MG63 (cell line): Measurements from ENCODE around the gene ARHGAP19. TPM values are rescaled to one million over a fixed set of nuclear protein-coding genes. Genes with fewer than 3 reads are reported as not detected.
A peak's percentile ranks its signal among the peaks of the same experiment; 100 is the strongest.

Experiments used
- DNase-seq: peaks from one replicate; pipeline ENCODE4 v3.0.0-alpha.2; 2020
- H3K27me3 ChIP-seq: fragments of 250-450 bp; sonication (Bioruptor Pico); 2 replicates; pipeline ENCODE4 v1.5.1; 2020; ENCODE audit warnings: mild to moderate bottlenecking, moderate library complexity
- H3K36me3 ChIP-seq: fragments of 250-450 bp; sonication (Bioruptor Pico); 2 replicates; pipeline ENCODE4 v1.5.1; 2020; ENCODE audit warnings: mild to moderate bottlenecking, moderate library complexity
- H3K4me3 ChIP-seq: fragments of 250-450 bp; sonication (Bioruptor Pico); 2 replicates; pipeline ENCODE4 v1.5.1; 2020; ENCODE audit warnings: mild to moderate bottlenecking, moderate library complexity
- H3K9me3 ChIP-seq: fragments of 250-450 bp; sonication (Bioruptor Pico); 2 replicates; pipeline ENCODE4 v1.5.1; 2020; ENCODE audit warnings: mild to moderate bottlenecking, moderate library complexity
- total RNA-seq: library from RNA; depleted of rRNA; stranded (reverse); fragments of >200 nt; shearing (Covaris generic); gene quantifications from 2 replicates; pipeline ENCODE4 v1.2.3, GENCODE V29; 2014; ENCODE audit warnings: low replicate concordance; rRNA removed

The ARHGAP19 gene
- total RNA-seq = 1.7 and 3.2 TPM in 2 replicates

DNA sequence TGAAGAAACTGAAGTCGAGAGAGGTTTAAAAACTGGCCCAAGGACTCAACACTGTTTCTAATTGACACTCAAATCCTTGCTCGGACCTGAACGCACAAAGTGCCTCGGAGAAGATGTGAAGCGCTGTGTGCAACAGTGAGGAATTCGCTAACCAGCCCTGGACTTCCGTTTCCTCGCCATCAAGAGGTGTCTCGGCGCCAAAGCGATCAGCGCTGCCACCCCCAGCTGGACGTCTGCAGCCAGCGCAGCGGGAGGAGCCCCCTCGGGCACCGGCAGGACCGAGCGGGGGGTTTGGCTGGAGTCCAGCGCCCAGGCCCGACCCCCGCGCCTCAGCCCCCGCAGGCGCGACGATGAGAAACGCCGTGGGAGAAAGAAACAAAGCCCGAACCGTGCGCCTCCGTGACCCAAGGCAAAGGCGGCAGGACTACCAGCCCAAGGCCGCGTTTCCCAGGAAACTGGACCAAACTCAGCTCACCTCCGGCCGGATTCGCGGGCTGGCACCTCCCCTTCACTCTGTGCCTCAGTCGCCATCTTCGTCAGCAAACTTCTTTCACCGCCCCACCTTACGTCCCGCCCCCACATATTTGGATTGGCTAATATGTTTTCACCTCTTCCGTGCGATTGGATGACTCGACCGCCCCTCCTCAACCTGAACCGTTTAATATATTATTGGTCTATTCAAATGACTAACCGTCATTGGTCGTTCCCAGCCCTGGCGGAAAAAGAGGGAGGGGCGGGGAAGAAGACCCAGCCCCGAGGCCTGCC, at the start of gene ARHGAP19:
TSS of gene ARHGAP19 (minus strand) at position 541 of the 765 bp plus-strand sequence. CDS start at position 531, 10 bp downstream.
- Histone ChIP-seq H3K9me3 (no peaks in the 10 kb centered on the region), H3K27me3 (no peaks in the 10 kb centered on the region), H3K36me3 (no peaks in the 10 kb centered on the region), H3K4me3 (peak within 1 kb of the TSS; percentile 80)
- DNase-seq = peak; percentile 97

DNA sequence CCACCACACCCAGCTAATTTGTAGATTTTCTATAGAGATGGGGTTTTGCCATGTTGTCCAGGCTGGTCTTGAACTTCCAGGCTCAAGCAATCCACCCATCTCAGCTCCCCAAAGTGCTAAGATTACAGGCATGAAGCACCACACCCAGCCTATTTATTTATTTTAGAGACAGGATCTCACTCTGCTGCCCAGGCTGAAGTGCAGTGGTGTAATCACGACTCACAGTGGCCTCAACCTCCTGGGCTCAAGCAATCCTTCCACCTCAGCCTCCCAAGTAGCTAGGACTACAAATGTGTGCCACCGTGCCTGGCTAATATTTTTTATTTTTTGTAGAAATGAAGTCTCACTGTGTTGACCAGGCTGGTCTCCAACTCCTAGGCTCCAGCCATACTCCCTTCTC, 49.0 kb upstream of the ARHGAP19 start:
- no peak for DNase-seq
- Histone ChIP-seq H3K27me3 (peaks cover 6% of the 10 kb centered on the region), H3K4me3 (no peak overlapping the region), H3K36me3 (no peaks in the 10 kb centered on the region), H3K9me3 (no peaks in the 10 kb centered on the region)

DNA sequence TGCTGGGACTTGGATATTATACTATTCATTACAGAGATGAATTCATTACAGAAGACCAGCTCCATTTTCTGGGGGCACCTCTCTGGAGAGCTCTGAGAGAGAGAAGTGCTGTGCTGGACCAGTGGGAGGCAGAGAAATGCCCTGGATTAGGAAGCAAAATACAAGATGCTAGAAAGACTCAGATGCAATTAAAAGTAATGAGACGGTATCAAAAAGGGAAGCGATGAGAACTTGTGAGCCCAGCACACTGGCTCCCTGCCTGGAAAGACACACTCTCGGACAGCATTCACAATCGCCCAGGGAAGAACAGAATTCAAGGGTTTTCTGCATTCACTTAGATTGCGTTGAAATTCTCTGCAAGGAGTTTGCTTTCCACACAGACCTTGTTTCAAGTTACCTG, 45.6 kb upstream of the ARHGAP19 start:
- Histone ChIP-seq H3K9me3 (no peaks in the 10 kb centered on the region), H3K36me3 (0 out of 2 replicates have a peak, but pooled peaks cover 2% of the 10 kb centered on the region), H3K27me3 (peaks cover 6% of the 10 kb centered on the region), H3K4me3 (no peak overlapping the region)
- DNase-seq = no peak

- DNase-seq = no peak
- H3K9me3 ChIP-seq = no peaks in the 10 kb centered on the region
- peaks cover 6% of the 10 kb centered on the region for H3K27me3 ChIP-seq
- no peak overlapping the region for H3K4me3 ChIP-seq
- peaks cover 5% of the 10 kb centered on the region for H3K36me3 ChIP-seq
Observed at GRCh38 chr10:97336942-97337831, 44.8 kb upstream of the ARHGAP19 start.

- Histone ChIP-seq H3K36me3 (peaks cover 9% of the 10 kb centered on the region), H3K9me3 (no peaks in the 10 kb centered on the region), H3K4me3 (no peak overlapping the region), H3K27me3 (peaks cover 6% of the 10 kb centered on the region)
- no peak for DNase-seq
Observed at GRCh38 chr10:97336446-97336845, 44.0 kb upstream of the ARHGAP19 start.

DNA sequence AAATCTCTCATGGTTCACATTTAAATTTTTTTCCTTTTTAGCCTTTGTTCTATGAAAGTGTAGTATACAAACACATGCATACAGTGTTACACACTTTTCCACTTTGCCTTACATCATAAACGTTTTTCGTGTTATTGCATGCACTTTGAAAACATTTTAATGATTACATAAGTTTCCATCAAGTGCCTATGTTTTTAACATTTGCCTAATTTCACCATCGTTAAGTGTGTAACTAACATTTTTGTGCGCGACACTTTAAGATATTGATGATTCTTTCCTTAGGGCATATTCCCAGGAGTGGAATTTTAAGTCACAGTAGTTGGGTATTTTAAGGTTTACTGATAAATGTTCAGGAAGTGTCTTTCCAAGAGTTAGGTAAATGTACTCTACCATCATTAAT, 43.6 kb upstream of the ARHGAP19 start:
- Histone ChIP-seq H3K4me3 (no peak overlapping the region), H3K27me3 (peaks cover 6% of the 10 kb centered on the region), H3K9me3 (no peaks in the 10 kb centered on the region), H3K36me3 (peaks cover 9% of the 10 kb centered on the region)
- no peak for DNase-seq

DNA sequence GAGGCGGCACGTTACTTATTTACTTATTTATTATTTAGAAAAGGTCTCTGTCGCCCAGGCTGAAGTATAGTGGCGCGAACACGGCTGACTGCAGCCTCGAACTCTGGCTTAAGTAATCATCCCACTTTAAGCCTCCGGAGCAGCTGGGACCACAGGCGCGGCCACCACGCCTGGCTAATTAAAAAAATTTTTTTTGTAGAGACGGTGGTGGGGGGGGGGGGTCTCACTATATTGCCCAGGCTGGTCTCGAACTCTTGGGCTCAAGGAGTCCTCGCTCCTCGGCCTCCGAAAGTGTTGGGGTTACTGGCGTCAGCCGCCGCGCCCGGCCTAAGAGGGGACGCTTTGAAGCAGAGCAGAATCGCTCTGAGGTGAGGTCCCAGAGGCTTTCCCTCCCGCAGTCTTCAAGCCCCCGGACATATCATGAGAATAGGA, 42.8 kb upstream of the ARHGAP19 start:
- H3K36me3 ChIP-seq = peaks cover 9% of the 10 kb centered on the region
- H3K27me3 ChIP-seq = peaks cover 6% of the 10 kb centered on the region
- no peak for DNase-seq
- H3K9me3 ChIP-seq = no peaks in the 10 kb centered on the region
- H3K4me3 ChIP-seq = peak overlapping the region; percentile 78

DNA sequence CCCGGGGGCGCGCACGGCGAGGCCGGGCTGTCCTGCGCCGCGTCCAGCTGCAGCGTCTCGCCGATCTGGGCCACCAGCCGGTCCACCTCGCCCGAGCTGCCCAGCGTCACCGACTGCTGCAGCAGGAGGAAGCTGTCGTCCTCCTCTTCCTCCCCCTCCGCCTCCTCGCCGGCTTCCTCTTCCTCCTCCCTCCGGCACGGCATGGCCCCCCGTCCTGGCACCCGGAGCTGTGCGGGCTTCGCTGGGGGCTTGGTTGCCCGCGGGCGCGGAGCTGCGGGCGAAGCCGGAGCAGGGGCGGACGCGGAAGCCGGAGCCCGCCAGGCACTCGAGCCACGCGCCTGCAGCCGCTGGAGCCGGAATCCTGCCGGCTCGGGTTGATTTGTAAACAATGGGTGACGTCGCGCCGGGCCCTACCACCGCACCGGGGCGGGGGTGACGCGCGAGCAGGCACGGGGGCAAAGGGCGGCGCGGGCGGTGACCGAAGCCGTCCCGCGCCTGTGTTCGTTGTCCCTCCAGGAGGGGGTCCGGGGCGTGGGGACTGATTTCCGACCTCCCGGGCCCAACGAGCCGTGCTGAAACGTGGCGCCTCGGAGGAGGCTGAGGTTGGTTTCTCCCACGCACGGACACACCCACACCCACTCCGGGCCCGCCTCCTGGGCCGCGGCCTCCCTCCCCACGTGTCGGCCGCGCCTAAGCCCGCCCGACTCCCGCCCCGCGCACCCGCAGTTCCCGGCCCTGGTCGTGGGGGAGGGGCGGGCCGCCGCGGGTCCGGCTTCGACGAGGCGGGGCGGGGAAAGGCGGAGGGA, 42.1 kb upstream of the ARHGAP19 start, which contains the start of gene FRAT2:
TSS of gene FRAT2 (minus strand) at position 360 of the 806 bp plus-strand sequence. CDS start at position 203, 157 bp downstream.
- Histone ChIP-seq H3K4me3 (peak within 1 kb of the TSS; percentile 78), H3K9me3 (no peaks in the 10 kb centered on the region), H3K36me3 (peaks cover 9% of the 10 kb centered on the region), H3K27me3 (peaks cover 6% of the 10 kb centered on the region)
- peak; percentile 88 for DNase-seq

- Histone ChIP-seq H3K36me3 (peaks cover 9% of the 10 kb centered on the region), H3K4me3 (peak overlapping the region; percentile 78), H3K9me3 (no peaks in the 10 kb centered on the region), H3K27me3 (peaks cover 6% of the 10 kb centered on the region)
- peak; percentile 53 for DNase-seq
Observed at GRCh38 chr10:97333601-97334369, 41.3 kb upstream of the ARHGAP19 start.

GRCh38 chr10:97333351-97333600, 40.8 kb upstream of the ARHGAP19 start:
- H3K4me3 ChIP-seq = peak overlapping the region; percentile 63
- peaks cover 6% of the 10 kb centered on the region for H3K27me3 ChIP-seq
- no peak for DNase-seq
- H3K36me3 ChIP-seq = peaks cover 9% of the 10 kb centered on the region
- no peaks in the 10 kb centered on the region for H3K9me3 ChIP-seq

GRCh38 chr10:97332591-97333350, 40.3 kb upstream of the ARHGAP19 start:
- peak overlapping the region; percentile 63 for H3K4me3 ChIP-seq
- H3K36me3 ChIP-seq = peaks cover 9% of the 10 kb centered on the region
- peaks cover 5% of the 10 kb centered on the region for H3K27me3 ChIP-seq
- H3K9me3 ChIP-seq = no peaks in the 10 kb centered on the region
- DNase-seq = peak; percentile 68

DNA sequence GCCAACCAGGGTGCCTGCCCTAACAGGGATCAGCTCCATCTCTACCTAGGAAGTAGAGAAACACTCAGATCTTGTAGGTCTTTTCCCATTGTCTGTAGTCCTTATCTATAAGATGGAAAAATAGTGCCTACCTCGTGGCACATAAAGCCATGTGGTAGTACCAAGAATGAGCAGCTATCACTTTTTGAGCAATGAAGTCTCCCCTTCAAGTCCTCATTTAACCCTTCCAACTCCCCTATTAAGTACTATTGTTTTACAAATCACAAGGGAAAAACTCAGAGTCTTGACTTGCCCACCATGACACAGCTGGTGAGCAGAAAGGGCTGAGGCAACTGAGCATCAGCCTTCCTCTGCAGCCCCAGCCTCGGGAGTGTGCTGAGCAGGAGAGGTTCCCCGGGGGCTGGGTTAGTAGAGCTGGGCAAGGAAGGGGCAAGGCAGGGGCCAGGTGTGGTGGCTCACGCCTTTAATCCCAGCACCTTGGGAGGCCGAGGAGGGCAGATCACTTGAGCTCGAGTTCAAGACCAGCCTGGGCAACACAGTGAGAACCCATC, 38.8 kb upstream of the ARHGAP19 start:
- H3K4me3 ChIP-seq = no peak overlapping the region
- no peak for DNase-seq
- H3K9me3 ChIP-seq = no peaks in the 10 kb centered on the region
- no peaks in the 10 kb centered on the region; the same call in 1 of the 2 replicates for H3K27me3 ChIP-seq
- H3K36me3 ChIP-seq = peaks cover 9% of the 10 kb centered on the region

GRCh38 chr10:97329766-97330165, 37.3 kb upstream of the ARHGAP19 start:
- no peak for DNase-seq
- H3K36me3 ChIP-seq = peaks cover 9% of the 10 kb centered on the region
- H3K27me3 ChIP-seq = no peaks in the 10 kb centered on the region
- H3K4me3 ChIP-seq = no peak overlapping the region
- H3K9me3 ChIP-seq = no peaks in the 10 kb centered on the region

- no peaks in the 10 kb centered on the region for H3K27me3 ChIP-seq
- no peak overlapping the region for H3K4me3 ChIP-seq
- peaks cover 9% of the 10 kb centered on the region for H3K36me3 ChIP-seq
- no peaks in the 10 kb centered on the region for H3K9me3 ChIP-seq
- DNase-seq = no peak
Observed at GRCh38 chr10:97328646-97329453, 36.4 kb upstream of the ARHGAP19 start.
